Thymus (tissue), 11 donors: Measurements from ENCODE around the gene CCNL1. TPM values are rescaled to one million over a fixed set of nuclear protein-coding genes. Genes with fewer than 3 reads are reported as not detected.

Experiments
- DNase-seq, 9 donors: peaks; one replicate each; pipeline ENCODE4 v3.0.0-alpha.2; 2013; ENCODE audit warnings: low spot score in 9 of 9, low read depth in 6 of 9, missing footprints in 1 of 9
- H3K27ac ChIP-seq, 2 donors: one replicate each; pipeline ENCODE4 v1.5.1; 2013; ENCODE audit warnings: control low read depth in 1 of 2, low read depth in 1 of 2, low read length in 1 of 2, mild to moderate bottlenecking in 1 of 2, moderate library complexity in 1 of 2
- H3K27me3 ChIP-seq, 2 donors: one replicate each; pipeline ENCODE4 v1.5.1; 2013; ENCODE audit warnings: low read length in 1 of 2; ENCODE audit not compliant: control insufficient read depth in 2 of 2, insufficient read depth in 1 of 2
- H3K36me3 ChIP-seq, 2 donors: one replicate each; pipeline ENCODE4 v1.5.1; 2013; ENCODE audit warnings: low read length in 1 of 2, mild to moderate bottlenecking in 1 of 2, moderate library complexity in 1 of 2; ENCODE audit not compliant: control insufficient read depth in 2 of 2, insufficient read depth in 2 of 2
- H3K4me1 ChIP-seq, 2 donors: one replicate each; pipeline ENCODE4 v1.5.1; 2013; ENCODE audit warnings: low read length in 2 of 2; ENCODE audit not compliant: control insufficient read depth in 2 of 2, insufficient read depth in 2 of 2
- H3K4me3 ChIP-seq, 2 donors: one replicate each; pipeline ENCODE4 v1.5.1; 2013; ENCODE audit warnings: low read length in 2 of 2, control low read depth in 1 of 2, mild to moderate bottlenecking in 1 of 2
- H3K9me3 ChIP-seq, 2 donors: one replicate each; pipeline ENCODE4 v1.5.1; 2013; ENCODE audit warnings: low read length in 1 of 2, mild to moderate bottlenecking in 1 of 2; ENCODE audit not compliant: control insufficient read depth in 2 of 2, insufficient read depth in 1 of 2
- WGBS: extraction: QIAGEN DNeasy Blood & Tissue Kit; methylation state at CpG from one replicate; pipeline ENCODE4 v1.1.7; 2013; 5-methylcytosine and 5-hydroxymethylcytosine counted together
- polyA plus RNA-seq: library from polyadenylated mRNA; stranded (reverse); fragments of 200-250 nt; gene quantifications from one replicate; pipeline ENCODE4 v1.2.3, GENCODE V29; 2013
- total RNA-seq: library from RNA; stranded (reverse); fragments of 120-200 nt; gene quantifications from one replicate; pipeline ENCODE4 v1.2.4, GENCODE V29; 2013
- donor health status: healthy.

Gene CCNL1
- total and polyA plus RNA-seq, 2 donors, result 247 to 248 TPM

DNA sequence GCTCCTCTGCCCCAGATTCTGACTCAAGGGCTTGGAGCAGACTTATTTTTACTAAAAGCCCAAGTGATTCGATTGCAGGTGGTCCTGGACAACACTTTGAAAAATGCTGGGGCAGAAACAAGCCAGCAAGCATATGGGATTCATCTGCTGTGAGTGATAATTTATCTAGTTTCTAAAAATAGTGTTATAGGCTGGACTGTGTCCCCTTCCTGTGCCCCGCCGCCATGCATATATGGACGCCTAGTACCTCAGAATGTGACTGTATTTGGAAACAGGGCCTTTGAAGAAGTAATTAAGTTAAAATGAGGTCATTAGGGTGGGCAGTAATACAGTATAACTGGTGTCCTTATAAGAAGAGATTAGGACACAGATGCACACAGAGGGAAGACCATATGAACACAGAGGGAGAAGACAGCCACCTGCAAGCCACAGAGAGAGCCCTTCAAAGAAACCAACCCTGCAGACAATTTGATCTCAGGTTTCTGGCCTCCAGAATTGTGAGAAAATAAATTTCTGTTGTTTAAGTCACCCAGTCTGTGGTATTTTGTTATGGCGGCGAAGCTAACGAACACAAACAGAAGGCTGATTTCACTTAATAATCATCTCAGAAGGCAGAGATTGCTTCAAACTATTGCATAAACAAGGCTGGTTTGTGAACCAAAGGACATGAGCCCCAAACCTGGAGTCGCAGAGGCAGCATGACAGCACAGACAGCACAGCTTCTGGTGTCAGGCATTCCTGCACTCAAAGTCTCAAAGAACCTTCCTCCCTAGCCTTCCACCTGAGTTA, 59.1 kb downstream of the CCNL1 start:
- Histone ChIP-seq H3K4me3 (no peak overlapping the region), H3K27ac (no peak overlapping the region), H3K9me3 (no peaks in the 10 kb centered on the region), H3K4me1 (peaks cover 0 to 45% of the 10 kb centered on the region in 2 donors), H3K27me3 (no peaks in the 10 kb centered on the region), H3K36me3 (no peaks in the 10 kb centered on the region)
- no peak for DNase-seq
- WGBS, result 95% methylated on average over 8 of the region's 8 CpGs

DNA sequence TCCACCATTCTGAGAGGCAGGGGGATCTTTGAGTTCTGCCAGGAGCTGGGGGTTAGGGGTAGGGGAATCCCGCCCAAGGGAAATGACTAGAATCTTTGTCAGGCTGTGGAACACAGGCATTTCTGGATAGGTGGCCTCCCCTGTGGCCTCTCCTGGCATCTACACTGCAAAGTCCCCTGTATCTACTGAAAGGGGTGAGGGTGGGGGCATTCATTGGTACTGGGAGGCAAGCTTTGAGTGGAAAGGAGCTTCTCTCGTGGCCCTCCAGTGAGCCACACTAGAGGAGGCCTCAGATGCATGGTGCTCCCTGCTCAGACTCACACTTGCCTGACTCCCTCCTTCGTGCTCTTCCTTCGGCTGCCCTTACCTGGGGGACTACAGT, 59.9 kb downstream of the CCNL1 start:
- Histone ChIP-seq H3K27me3 (no peaks in the 10 kb centered on the region), H3K27ac (no peak overlapping the region), H3K9me3 (no peaks in the 10 kb centered on the region), H3K4me1 (peaks cover 0 to 38% of the 10 kb centered on the region in 2 donors), H3K36me3 (no peaks in the 10 kb centered on the region), H3K4me3 (no peak overlapping the region)
- 96% methylated on average over 4 of the region's 4 CpGs for WGBS
- DNase-seq, result no peak

DNA sequence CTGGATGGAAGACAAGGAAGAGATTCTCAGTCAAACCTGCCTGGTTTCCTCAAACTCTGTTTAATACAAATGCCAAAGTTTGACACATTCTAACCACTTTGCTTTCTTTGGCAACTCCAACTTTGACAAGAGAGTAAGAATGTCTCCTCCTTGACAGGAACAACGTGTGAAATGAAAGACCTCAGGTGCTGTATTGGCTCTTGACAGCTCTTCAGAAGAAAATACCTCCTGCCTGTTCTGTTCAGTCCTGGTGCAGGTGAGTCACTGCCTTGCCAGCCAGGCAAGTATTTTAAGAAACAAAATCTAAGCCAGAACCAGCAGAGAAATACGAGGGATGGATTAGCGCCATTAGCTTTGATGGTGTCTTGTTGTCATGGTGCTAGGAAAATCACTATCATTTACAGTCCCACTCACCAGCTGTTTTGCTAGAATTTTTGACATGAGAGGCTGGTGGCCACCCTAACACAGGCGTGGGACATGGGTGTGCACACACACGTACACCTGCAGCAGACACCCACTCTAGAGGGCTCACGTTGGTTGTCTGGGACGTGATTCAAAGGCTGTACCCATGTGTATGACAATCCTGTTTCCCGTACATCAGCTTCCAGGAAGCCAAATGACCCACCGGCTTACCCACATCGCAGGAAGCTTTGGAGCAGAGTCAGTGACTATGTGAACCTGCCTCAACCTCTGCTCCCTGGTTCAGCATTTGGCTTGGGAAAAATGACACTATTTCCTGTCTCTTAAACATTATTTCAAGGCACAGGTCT, 60.4 kb downstream of the CCNL1 start:
- H3K27ac ChIP-seq, result no peak overlapping the region
- 88% methylated on average over 10 of the region's 10 CpGs for WGBS
- DNase-seq, result no peak
- no peak overlapping the region for H3K4me3 ChIP-seq
- H3K27me3 ChIP-seq, result no peaks in the 10 kb centered on the region
- H3K9me3 ChIP-seq, result no peaks in the 10 kb centered on the region
- peaks cover 0 to 33% of the 10 kb centered on the region in 2 donors for H3K4me1 ChIP-seq
- no peaks in the 10 kb centered on the region for H3K36me3 ChIP-seq

DNA sequence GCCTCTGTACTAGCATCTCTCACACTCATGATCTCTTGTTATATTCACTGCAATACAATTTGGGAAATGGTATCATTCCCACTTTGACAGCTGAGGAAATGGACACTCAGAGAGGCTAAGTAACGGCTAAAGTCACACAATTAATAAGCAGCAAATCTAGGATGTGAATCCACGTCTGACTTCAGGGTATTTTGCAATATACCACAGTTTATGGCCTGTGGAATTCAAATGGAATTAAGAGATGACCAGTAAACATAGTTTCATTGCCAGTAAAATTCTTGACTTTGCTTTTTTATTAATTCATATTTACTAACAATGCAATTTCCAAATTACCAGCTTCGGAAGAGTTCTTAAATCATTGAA, 61.1 kb downstream of the CCNL1 start:
- WGBS, result 93% methylated on average over 3 of the region's 3 CpGs
- no peak for DNase-seq
- H3K27ac ChIP-seq, result no peak overlapping the region
- H3K36me3 ChIP-seq, result no peaks in the 10 kb centered on the region
- no peaks in the 10 kb centered on the region for H3K27me3 ChIP-seq
- H3K9me3 ChIP-seq, result no peaks in the 10 kb centered on the region
- H3K4me1 ChIP-seq, result peaks cover 0 to 27% of the 10 kb centered on the region in 2 donors
- H3K4me3 ChIP-seq, result no peak overlapping the region

DNA sequence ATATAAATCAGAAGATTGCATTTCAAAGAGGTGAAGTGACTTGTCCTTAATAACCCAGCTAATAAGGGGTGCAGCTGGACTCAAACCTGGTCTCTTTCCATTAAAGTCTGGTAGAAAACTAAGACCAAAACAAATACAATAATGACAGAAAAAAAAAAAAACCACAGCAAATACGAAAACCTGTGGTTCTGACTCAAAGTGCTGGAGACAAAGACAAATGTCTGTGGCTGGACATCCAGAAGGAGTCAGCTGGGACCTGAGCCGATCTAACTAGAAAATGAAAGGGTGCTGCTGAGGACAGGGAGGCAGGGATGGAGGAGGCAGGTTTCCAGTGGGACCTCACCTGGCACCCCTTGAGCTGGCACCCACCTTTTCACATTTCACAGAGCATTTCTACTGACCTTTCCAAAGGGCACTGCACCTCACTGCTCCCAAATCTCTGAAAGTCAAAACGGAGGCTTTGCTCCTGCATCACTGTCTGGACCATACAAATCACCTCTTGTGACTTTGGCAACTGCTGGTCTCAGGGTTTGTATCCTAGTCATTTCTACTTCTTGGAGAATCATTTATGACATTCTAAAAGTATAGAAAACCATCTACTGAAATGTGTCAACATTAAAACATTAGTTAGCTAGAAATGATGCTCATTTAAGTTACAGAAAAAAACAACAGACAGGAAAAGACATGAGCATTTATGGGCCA, 61.7 kb downstream of the CCNL1 start:
- 89% methylated on average over 3 of the region's 3 CpGs for WGBS
- no peak for DNase-seq
- no peak overlapping the region for H3K27ac ChIP-seq
- no peak overlapping the region for H3K4me3 ChIP-seq
- peaks cover 0 to 24% of the 10 kb centered on the region in 2 donors for H3K4me1 ChIP-seq
- H3K27me3 ChIP-seq, result no peaks in the 10 kb centered on the region
- no peaks in the 10 kb centered on the region for H3K9me3 ChIP-seq
- no peaks in the 10 kb centered on the region for H3K36me3 ChIP-seq
